HG02970 (cell line): ENCODE results near the gene PPP1R13B.
"Not testable (repeated sequence)": the region's sequence is repeated elsewhere in the genome, so short reads cannot be mapped to it uniquely, and the experiment has no call there.

Experiments used
- ATAC-seq: cut with Tn5 transposase; IDR thresholded peaks from one replicate; pipeline ENCODE4 v1.9.1; 2021; ENCODE audit warnings: mild to moderate bottlenecking, moderate library complexity, moderate number of reproducible peaks; ENCODE audit not compliant: unreplicated experiment, low FRiP score

The PPP1R13B gene, protein sequence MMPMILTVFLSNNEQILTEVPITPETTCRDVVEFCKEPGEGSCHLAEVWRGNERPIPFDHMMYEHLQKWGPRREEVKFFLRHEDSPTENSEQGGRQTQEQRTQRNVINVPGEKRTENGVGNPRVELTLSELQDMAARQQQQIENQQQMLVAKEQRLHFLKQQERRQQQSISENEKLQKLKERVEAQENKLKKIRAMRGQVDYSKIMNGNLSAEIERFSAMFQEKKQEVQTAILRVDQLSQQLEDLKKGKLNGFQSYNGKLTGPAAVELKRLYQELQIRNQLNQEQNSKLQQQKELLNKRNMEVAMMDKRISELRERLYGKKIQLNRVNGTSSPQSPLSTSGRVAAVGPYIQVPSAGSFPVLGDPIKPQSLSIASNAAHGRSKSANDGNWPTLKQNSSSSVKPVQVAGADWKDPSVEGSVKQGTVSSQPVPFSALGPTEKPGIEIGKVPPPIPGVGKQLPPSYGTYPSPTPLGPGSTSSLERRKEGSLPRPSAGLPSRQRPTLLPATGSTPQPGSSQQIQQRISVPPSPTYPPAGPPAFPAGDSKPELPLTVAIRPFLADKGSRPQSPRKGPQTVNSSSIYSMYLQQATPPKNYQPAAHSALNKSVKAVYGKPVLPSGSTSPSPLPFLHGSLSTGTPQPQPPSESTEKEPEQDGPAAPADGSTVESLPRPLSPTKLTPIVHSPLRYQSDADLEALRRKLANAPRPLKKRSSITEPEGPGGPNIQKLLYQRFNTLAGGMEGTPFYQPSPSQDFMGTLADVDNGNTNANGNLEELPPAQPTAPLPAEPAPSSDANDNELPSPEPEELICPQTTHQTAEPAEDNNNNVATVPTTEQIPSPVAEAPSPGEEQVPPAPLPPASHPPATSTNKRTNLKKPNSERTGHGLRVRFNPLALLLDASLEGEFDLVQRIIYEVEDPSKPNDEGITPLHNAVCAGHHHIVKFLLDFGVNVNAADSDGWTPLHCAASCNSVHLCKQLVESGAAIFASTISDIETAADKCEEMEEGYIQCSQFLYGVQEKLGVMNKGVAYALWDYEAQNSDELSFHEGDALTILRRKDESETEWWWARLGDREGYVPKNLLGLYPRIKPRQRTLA

DNA sequence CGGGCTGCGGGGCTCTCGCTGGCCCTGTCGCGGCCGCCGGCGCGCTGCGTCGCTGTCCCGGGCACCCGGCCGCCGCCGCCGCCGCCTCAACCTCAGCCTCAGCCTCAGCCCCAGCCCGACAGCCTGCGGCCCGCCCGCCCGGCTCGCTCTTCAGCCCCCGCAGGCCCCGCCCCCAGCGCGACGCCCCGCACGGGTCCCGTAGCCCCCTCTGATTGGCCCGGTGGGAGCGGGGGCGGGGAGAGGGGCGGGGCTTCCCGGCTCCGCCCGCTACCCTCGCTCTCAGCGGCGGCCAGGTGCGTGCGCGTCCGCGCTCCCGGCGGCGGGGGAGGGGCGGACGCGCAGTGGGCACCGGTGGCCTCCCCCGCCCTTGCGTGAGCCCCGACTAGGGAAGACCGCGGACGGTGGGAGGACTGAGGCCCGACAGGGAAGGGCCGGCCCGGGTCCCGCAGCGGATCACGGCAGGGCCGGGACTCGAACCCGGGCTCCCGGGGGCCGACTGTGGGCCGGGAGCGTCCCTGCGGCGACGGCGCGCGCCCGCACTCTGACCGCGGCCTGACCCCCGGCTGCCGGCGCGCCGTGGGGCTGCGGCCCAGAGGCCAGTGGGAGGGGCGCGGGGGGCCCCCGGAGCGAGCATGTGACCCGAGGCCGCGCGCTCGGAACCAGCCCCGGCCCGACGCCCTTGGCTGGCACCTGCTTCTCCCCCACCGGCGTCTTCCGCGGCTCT, at the start of gene PPP1R13B:
Gene PPP1R13B (minus strand): TSS at position 125 of the 724 bp plus-strand sequence. CDS start 268 bp downstream, outside the sequence.
- peak; percentile 77 for ATAC-seq

- ATAC-seq = no peak
Observed at GRCh38 chr14:103896578-103896977, 49.2 kb upstream of the PPP1R13B start.

GRCh38 chr14:103894723-103895059, 47.3 kb upstream of the PPP1R13B start:
- ATAC-seq = no peak

- ATAC-seq = no peak
Observed at GRCh38 chr14:103894034-103894722, 46.8 kb upstream of the PPP1R13B start.

DNA sequence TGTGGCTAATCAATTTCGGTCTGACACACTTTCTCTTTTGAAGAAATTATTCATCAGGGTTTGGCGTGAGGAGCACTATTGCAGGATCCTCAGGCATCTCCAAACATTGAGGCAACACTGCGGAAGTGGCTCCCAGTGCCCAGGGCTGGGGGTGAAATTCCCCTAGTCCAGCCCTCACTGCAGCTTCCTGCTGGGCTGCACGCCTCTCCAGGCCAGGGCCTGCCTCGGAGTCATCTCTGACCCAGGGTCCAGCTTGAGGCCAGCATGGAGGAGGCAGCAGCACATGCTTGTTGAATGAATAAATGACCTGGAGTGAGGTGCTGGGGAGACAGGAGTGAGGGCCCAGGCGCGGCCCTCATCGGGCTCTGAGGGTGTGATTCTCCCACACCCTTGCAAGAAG, 44.9 kb upstream of the PPP1R13B start:
- ATAC-seq = no peak

GRCh38 chr14:103891667-103892215, 44.4 kb upstream of the PPP1R13B start:
- no peak for ATAC-seq

GRCh38 chr14:103890821-103891666, 43.7 kb upstream of the PPP1R13B start:
- ATAC-seq = no peak

DNA sequence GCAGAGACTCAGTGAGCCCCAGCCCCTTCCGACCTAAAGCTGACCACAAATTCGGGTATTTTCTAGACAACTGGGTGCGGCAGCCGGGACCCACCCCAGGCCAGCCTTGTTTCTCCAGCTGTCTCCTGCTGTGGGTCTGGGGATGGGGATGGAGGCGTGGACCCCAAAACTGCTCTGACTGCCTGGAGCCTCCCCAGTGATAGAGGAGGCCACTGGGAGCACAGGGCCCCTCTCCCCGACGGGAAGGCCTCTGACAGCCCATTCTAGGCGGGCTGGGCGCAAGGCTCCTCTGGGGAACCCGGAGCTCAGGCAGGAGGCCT, 42.6 kb upstream of the PPP1R13B start:
- ATAC-seq = no peak

- ATAC-seq = no peak
Observed at GRCh38 chr14:103889313-103890051, 42.1 kb upstream of the PPP1R13B start.

DNA sequence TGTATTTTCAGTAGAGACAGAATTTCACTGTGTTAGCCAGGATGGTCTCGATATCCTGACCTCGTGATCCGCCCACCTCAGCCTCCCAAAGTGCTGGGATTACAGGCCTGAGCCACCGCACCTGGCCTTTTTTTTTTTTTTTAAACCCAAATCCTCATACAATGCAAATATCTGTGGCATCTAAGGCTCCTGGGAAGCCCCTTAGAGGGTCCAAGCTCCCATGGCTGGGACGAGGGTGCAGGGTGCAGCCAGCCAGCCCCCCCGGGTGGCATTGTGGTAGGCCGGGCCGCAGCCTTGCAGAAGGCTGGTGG, 41.6 kb upstream of the PPP1R13B start:
- ATAC-seq = not testable (repeated sequence)

DNA sequence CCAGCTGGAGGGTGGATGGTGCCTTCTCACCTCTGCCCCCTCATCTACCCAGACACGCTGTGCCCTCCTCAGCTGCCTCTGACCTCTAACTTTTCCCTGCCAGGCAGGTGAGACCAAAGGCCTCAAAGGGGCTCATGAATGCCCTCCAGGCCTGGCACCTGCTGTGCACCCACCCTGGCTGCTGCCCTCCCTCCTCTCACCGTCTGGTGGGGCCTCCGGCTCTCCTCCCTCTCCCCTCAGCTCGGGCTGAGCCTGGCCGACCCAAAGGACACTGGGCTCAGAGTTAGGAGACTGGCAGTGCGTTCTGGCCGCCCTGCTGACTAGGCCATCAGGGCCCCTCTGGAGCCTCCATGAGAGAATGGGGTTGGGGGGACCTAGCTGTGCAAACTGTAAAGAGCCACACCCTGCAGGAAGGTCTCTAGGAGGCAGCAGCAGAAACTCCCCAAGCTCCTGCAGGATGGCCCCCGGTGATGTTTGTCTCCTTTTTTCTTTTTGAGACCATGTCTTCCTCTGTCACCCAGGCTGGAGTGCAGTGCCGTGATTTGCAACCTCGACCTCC, 40.3 kb upstream of the PPP1R13B start:
- no peak for ATAC-seq

- no peak for ATAC-seq
Observed at GRCh38 chr14:103887170-103887501, 39.8 kb upstream of the PPP1R13B start.

DNA sequence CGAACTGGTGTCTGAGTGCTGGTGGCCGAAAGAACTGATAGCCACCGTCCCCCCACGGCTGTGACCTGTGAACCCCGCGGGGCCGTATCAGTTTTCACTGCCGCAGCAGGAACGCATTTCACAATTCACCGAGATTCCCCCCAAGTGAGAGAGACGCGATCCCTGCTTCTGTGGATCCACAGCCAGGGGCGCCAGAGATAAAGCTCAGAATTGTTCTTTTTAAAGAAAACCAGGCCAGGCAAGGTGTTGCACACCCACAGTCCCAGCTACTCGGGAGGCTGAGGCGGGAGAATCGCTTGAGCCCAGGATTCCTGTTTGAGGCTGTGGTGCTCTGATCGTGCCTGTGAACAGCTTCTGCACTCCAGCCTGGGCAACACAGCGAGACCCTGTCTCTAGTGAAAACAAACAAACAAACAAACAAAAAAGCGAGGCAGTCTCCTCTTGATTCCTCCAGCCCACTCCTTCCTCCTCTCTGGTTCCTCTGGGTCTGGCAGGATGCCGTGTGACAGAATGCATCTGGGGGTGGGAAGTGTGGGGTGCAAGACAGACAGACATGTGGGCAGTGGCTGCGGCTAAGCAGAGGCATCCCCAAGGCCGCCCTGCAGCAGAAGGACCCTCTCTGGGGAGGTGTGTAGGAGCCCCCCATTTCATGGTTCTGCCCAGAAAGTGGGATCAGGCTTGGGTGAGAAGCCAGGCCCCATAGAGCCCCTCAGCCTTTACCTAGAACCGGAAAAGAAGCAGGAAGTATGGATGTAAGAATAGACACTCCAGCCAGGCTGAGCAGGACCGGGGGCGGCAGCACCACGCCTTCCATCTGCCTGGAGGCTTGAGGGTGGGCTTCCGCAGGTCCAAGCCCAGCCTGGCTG, 39.2 kb upstream of the PPP1R13B start:
- ATAC-seq = no peak

DNA sequence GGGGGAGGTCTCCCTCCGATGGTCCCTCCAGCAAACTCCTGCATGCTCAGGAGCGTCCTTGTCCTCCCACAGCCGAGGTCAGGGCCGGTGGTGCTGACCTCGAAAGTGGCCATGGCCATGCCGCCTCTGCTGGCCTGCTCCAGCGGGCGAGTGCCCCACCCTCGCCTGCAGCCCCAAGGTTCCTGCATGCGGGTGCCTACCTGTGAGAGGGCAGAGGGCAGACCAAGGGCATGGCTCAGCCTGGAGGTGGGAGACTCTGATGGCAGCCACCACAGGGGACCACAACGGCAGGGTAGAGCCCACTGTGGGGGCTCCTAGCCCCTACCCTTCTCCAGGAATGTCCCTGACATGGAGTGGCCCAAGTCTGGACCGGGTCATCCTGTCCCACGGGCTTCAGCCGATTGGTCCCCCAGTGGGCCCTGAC, 38.1 kb upstream of the PPP1R13B start:
- no peak for ATAC-seq

- ATAC-seq = no peak
Observed at GRCh38 chr14:103884854-103885253, 37.5 kb upstream of the PPP1R13B start.

- ATAC-seq = no peak
Observed at GRCh38 chr14:103883263-103883523, 35.8 kb upstream of the PPP1R13B start.

GRCh38 chr14:103882503-103883262, 35.3 kb upstream of the PPP1R13B start:
- no peak for ATAC-seq
